ENCODE results near the gene FYB1. TPM values are rescaled to one million over a fixed set of nuclear protein-coding genes. Genes with fewer than 3 reads are reported as not detected.

The FYB1 gene
- total and polyA plus RNA-seq, 2 of the 4 experiments (the other 2 are of a cell fraction) = not detected

GRCh38 chr5:39217365-39218281, 1.7 kb downstream of the FYB1 start (continued):
- TF ChIP-seq, protein P1, sequence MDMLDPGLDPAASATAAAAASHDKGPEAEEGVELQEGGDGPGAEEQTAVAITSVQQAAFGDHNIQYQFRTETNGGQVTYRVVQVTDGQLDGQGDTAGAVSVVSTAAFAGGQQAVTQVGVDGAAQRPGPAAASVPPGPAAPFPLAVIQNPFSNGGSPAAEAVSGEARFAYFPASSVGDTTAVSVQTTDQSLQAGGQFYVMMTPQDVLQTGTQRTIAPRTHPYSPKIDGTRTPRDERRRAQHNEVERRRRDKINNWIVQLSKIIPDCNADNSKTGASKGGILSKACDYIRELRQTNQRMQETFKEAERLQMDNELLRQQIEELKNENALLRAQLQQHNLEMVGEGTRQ (IDR thresholded peaks at IDR 0.05; ENCODE audit: low read depth, low read length) = no peak

GRCh38 chr5:39216631-39217030, 2.7 kb downstream of the FYB1 start:
- in situ Hi-C loops (cut with MboI; ENCODE audit: low sequenced_read_pairs) = loop anchor here (25.0 kb wide), 1 partner anchor 346 kb away; no protein-coding TSS in a partner anchor

More at GRCh38 chr5:39216631-39217030, 2.7 kb downstream of the FYB1 start:
- dilution Hi-C loops (cut with HindIII; ENCODE audit: low sequenced_read_pairs, unreplicated experiment) (no loop called here), intact Hi-C loops (cut with micrococcal nuclease) (loop anchor here (5.0 to 10.0 kb wide), 3 partner anchors 66 to 222 kb away; no protein-coding TSS in a partner anchor)
- WGBS, 2 experiments (ENCODE audit: extremely low coverage in 2 of 2, insufficient read length in 1 of 2) = no CpG with 5 or more reads among the region's 2 CpGs
- POLR2A ChIA-PET (ENCODE audit: unreplicated experiment) = interaction anchor here (0.6 kb wide), 1 partner anchor 202 kb away, joined by 4 read pairs; no protein-coding TSS in a partner anchor
- no peak overlapping the region for H2BK5ac ChIP-seq (ENCODE audit: low read depth, low read length, poor library complexity, severe bottlenecking)
- TF ChIP-seq MAFK (IDR thresholded peaks at IDR 0.05; ENCODE audit: low read depth, low read length) = no peak
- TF ChIP-seq SMC3 (IDR thresholded peaks at IDR 0.05; ENCODE audit: low read depth, low read length) = no peak
- TF ChIP-seq, protein P1 (IDR thresholded peaks at IDR 0.05; ENCODE audit: low read depth, low read length) = no peak
- TF ChIP-seq CTCF (conservative IDR thresholded peaks at IDR 0.05; ENCODE audit: low read depth, low read length) = no peak
- TF ChIP-seq, protein P2, sequence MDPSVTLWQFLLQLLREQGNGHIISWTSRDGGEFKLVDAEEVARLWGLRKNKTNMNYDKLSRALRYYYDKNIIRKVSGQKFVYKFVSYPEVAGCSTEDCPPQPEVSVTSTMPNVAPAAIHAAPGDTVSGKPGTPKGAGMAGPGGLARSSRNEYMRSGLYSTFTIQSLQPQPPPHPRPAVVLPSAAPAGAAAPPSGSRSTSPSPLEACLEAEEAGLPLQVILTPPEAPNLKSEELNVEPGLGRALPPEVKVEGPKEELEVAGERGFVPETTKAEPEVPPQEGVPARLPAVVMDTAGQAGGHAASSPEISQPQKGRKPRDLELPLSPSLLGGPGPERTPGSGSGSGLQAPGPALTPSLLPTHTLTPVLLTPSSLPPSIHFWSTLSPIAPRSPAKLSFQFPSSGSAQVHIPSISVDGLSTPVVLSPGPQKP (IDR thresholded peaks at IDR 0.05; ENCODE audit: borderline replicate concordance, low read depth, low read length) = no peak
- TF ChIP-seq NFE2L2 (IDR thresholded peaks at IDR 0.05; ENCODE audit: low read depth, low read length) = no peak
- TF ChIP-seq BHLHE40 (IDR thresholded peaks at IDR 0.05; ENCODE audit: low read depth, low read length) = no peak
- no peak overlapping the region for H3K56ac ChIP-seq (ENCODE audit: extremely low read depth, insufficient read depth, low read length)
- H4K8ac ChIP-seq (ENCODE audit: low read depth in 2 of 2, low read length in 2 of 2) = no peak overlapping the region
- H2AFZ ChIP-seq (replicated peaks; ENCODE audit: low read length, poor library complexity) = no peak overlapping the region
- H3K4me1 ChIP-seq (ENCODE audit: control insufficient read depth, insufficient read depth, low read length) = no peaks in the 10 kb centered on the region
- CTCF ChIA-PET = interaction anchor here (1.6 to 2.5 kb wide), 5 partner anchors 21 to 159 kb away, joined by 4 to 18 read pairs (median 5); no protein-coding TSS in a partner anchor
- no peak overlapping the region for H3K4me3 ChIP-seq (ENCODE audit: insufficient read depth, low read depth, low read length)
- H3K4me2 ChIP-seq (ENCODE audit: low read depth, low read length) = no peak overlapping the region
- H3K9me1 ChIP-seq (ENCODE audit: insufficient read depth, low read length) = no peaks in the 10 kb centered on the region
- ATAC-seq (ENCODE audit: low read depth) = no peak
- H2AK5ac ChIP-seq (ENCODE audit: low read depth, low read length) = no peak overlapping the region
- no peaks in the 10 kb centered on the region for H3K9me3 ChIP-seq (ENCODE audit: control insufficient read depth, insufficient read depth, low read length)
- no TSS peak for BruUV-seq (replicated peaks)
- H2BK15ac ChIP-seq (ENCODE audit: low read depth, low read length) = no peak overlapping the region
- no peaks in the 10 kb centered on the region for H3K79me1 ChIP-seq (ENCODE audit: low read depth in 1 of 2, low read length in 2 of 2)
- no peak overlapping the region for H3K4ac ChIP-seq (ENCODE audit: low read depth, low read length)
- H3K14ac ChIP-seq (replicated peaks; ENCODE audit: low read depth, low read length) = no peak overlapping the region
- peaks cover 2% of the 10 kb centered on the region for H3K27me3 ChIP-seq (ENCODE audit: control insufficient read depth, insufficient read depth, low read length)
- H3K9ac ChIP-seq (ENCODE audit: low read depth, low read length) = no peak overlapping the region
- no peak overlapping the region for H3K27ac ChIP-seq (ENCODE audit: insufficient read depth, low read length)
- H4K5ac ChIP-seq (ENCODE audit: low read depth, low read length) = no peak overlapping the region
- no peak overlapping the region for H2BK120ac ChIP-seq (ENCODE audit: low read depth, low read length)
- no peaks in the 10 kb centered on the region for H3K36me3 ChIP-seq (ENCODE audit: control insufficient read depth, insufficient read depth, low read length)
- H4K91ac ChIP-seq (ENCODE audit: insufficient read depth, low read depth, low read length) = no peak overlapping the region
- no peak overlapping the region for H3K18ac ChIP-seq (ENCODE audit: low read depth, low read length)
- DNase-seq = no peak
- H4K20me1 ChIP-seq (ENCODE audit: insufficient read depth, low read length) = no peaks in the 10 kb centered on the region
- no peak overlapping the region for H2BK20ac ChIP-seq (ENCODE audit: low read depth, low read length)
- H2AK9ac ChIP-seq (replicated peaks; ENCODE audit: low read depth, low read length, poor library complexity) = no peak overlapping the region
- no peak overlapping the region for H3K23ac ChIP-seq (ENCODE audit: low read depth, low read length)
